CD4-positive, alpha-beta T cell treated with Interleukin-15 for 1 hour (primary cell): ENCODE data around the gene ALG12.

Source experiments
- DNase-seq: peaks from one replicate; pipeline ENCODE4 v3.0.0-alpha.2; 2020

ALG12 gene

GRCh38 chr22:49957826-49958365, 39.7 kb upstream of the ALG12 start:
- DNase-seq: no peak

GRCh38 chr22:49956914-49957825, 38.9 kb upstream of the ALG12 start:
- no peak for DNase-seq

DNA sequence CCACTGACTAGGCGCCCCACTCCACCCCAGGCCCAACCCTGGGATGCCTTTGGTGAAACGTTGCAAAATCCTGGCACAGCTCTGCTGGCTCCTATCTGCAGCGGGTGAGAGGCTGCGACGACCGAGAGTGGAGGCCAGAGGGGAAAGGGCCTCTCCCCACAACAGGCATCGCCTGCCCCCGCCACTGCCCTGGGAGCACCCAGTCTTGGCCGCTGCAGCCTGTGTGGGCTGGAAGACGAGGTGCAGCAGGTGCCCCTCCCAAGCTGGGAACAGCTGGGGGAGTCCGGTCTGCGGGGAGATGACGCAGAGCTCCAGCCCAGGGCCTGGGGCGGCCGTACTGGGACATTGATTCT, 38.2 kb upstream of the ALG12 start:
- no peak for DNase-seq

- no peak for DNase-seq
Measured at GRCh38 chr22:49955581-49956417, 37.6 kb upstream of the ALG12 start.

DNA sequence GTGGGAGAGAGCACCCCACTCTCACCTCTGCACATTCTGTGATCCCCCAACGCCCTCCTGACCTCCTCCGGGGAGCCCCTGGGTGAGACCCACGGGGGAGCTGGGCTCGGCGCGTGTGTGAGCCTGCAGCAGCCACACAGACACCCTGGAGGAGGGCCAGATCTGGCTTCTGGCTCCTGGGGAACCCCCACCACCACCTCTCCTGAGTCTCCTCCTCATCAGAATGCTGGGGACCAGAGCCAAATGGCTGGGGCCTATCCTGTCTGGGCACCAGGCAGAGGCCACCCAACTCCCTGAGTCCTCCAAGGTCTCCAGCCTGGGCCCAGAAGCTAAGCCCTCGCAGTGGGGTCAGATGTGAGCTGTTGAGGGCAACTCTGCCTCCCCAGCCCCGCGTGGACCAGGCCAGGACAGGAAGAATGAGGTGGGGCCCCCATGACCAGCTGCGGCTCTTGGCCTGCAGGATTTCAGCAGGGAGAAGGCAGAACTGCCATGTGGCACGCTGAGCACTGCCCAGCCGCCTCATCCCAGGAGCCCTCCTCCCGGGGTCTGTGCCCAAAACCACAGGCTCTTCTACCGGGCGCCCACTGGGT, 36.8 kb upstream of the ALG12 start:
- DNase-seq: no peak

DNA sequence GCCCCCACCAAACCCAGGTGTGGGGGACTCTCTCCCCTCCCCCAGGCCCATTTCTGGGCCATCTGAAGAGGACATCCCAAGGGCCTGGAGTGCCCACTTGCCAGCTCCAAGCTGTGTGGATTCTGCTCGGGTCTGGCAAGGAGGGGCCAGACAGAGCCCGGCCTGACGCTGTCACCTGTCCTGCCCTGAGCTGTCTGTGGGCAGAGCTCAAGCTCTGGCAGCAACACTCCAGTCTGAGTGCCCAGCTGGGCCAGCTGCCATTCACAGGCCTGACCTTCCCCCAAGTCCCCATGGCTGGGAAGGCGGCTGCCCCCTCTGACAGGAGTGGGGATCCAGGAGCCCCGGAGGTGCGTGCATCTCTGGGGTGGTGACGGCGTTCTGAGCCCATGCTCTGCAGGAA, 36.1 kb upstream of the ALG12 start:
- DNase-seq: no peak

DNA sequence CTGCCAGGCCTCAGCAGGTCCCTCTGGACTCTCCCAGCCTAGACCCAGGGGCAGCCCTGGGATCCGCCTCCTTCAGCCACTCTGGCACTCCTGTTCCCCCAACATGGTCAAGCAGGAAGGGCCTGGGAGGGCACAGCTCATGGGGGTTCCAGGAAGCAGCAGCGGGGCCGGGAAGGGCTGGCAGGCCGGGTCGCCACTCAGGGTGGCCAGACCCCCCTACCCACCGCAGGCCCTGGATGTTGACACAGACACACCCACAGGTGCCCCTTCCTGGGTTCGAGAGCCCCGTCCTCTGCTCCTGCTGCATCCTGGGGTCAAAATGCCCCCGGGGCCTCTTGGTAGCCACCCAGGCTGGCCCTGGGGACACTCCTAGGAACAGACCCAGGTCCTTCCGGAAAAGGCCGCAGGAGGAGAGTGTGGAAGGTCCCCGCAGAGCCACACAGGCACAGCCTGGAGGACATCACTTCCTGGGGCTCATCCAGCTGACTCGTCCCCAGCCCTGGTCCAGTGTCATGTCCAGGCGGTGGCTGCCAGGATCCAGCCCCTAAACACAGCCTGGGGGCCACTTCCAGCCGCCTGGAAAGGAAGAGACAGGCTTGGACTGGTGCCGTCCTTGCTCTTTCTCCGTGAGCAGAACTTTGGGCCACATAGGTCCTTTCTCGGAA, 35.6 kb upstream of the ALG12 start:
- no peak for DNase-seq

- no peak for DNase-seq
Measured at GRCh38 chr22:49953027-49953679, 34.9 kb upstream of the ALG12 start.

GRCh38 chr22:49951986-49952896, 34.0 kb upstream of the ALG12 start:
- no peak for DNase-seq

DNA sequence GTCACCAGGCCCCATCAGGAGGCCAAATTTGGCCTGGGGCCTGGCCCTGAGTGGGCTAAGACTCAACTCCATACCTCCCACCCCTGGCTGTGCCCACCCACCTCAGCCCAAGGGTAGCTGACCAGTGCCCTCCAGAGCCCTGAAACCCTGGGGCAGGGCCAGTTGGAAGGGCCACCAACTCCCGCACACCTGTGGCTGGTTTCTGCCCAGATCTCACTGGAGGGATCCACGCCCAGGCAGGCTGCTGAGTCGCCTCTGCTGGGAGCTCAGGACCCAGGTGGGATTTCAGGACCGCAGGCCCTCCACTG, 33.4 kb upstream of the ALG12 start:
- DNase-seq: no peak

GRCh38 chr22:49951000-49951677, 32.9 kb upstream of the ALG12 start:
- no peak for DNase-seq

DNA sequence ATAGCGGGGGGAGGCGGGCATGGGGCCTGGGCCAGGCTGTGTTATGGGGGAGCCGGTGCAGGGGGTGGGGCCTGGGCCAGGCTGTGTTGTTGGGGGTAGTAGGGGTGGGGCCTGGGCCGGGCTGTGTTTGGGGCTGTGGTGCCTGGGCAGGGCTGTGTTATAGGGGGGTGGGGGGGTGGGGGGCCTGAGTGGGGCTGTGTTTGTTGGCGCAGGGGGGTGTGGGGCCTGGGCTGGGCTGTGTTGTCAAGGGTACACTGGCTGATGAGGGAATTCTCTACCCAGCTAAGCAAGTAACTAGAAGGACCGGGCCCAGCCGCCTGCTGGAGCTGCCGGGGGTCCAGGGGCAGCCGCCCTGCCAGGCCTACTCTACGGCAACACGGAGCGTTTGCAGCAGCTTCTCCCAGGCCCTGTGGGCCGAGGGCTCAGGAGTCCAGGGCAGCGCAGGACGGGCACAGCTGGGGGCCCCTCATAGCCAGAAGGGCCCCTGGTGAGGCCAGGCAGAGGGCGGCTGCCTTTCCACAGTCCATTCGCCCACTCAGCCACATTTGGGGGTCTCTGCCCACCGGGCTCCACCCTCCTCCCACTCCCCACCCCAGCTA, 32.3 kb upstream of the ALG12 start:
- DNase-seq: no peak

DNA sequence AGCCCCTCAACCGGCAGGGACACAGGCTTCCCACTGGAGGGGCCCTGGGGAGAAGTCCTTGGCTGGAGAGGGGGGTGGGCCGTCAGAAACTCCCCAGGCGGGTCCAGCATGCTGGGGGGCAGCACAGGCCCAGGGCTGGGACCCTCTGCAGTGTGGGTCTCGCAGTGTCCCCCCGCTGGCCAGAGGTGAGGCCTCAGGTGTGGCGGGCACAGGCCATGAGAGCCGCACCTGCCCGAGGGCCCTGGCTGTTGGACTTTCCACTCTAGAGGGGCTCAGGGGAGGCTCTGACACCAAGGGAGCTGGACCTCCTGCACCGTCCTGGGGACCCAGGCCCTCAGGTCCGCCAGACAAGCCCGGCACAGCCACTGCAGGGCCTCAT, 31.7 kb upstream of the ALG12 start:
- DNase-seq: no peak

DNA sequence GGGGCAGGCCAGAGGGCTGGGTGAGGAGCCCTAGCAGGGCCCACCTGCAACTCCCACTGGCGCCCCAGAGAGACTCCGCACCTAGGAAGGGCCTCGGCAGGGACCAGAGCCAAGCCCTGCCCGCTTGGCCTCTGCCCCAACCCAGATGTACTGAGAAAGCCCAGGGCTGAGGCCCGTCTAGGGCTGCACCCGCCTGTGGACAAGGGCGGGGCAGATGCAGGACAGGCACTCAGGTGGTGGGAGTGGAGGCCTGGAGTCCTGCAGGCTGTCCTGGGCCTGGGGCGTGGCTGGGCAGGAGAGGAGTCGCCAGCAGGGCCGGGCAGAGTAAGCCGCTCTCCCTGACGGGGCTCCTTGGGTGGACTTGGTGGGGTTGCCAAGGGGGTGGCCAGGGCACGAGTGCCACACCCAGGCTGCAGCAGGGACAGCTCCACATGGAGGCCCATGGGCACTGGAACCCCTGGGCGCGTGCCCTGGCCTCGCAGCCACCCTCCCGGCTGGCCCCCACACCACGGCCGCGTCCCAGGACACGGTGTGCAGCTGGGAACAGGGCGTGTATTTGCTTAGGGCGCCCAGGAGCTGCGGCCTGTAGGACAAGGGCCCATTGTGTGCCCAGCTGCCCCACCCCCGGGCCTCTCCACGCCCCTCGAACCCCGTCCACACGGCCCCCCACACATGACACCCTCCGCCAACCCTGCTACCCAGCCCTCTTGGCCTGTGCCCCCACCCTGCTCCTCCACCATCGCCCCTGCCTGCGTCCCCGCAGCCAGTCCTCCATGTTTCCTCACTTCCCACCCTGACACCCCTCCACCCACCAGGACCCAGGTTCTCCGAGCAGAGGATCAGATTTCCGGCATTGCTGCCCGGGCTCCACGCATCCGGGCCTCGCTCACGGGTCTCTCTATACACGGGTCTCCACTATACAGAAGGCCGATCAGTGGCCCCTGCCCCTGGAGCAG, 31.0 kb upstream of the ALG12 start:
- no peak for DNase-seq

DNA sequence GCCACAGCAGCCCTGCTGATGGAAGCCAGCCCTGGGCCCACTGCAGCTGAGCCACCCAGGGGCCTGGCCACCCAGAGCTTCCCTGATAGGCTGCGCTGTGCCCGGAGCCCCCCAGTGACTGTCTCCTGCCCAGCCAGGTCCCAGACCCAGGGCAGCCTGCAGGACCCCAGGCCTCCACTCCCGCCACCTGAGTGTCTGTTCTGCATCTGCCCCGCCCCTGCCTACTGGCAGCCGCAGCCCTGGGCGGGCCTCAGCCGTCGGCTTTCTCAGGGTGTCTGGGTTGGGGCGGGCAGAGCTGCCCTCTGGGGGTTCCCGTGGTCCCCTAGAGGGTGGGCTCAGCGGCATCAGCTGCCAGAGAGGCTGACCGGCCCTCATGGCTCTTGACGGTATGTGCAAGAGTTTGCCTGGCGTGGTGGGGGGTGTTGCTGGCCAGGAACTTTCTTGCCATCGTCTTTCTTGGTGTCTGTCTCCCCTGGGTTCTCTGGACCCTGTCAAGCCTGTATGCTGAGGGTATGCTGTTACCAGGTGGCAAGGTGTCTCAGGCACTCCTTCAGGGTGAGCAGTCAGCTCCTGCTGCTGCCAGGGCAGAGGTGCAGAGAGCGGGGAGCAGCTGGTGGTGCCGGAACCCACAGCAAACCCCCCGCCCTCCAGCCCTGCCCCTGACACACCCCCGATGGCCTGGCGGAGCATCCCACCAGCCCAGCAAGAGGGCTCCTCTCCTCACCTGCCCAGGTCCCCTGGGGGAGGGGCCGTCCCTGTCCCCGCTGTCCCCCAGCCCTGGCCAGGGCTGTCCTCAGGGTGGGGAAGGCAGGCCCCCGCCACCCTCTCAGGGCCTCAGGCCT, 30.1 kb upstream of the ALG12 start:
- no peak for DNase-seq

- no peak for DNase-seq
Measured at GRCh38 chr22:49947296-49947622, 29.0 kb upstream of the ALG12 start.

- no peak for DNase-seq
Measured at GRCh38 chr22:49946612-49947295, 28.5 kb upstream of the ALG12 start.
